B cell (primary cell): Measurements from ENCODE around the gene RASGRP4. TPM values are rescaled to one million over a fixed set of nuclear protein-coding genes. Genes with fewer than 3 reads are reported as not detected.

Experiments used
- ATAC-seq: fragments of 200-7000 bp; cut with Tn5 transposase; one replicate; pipeline ENCODE4 v1.10.0; 2021; ENCODE audit warnings: low read depth, mild to moderate bottlenecking, moderate number of reproducible peaks, moderate library complexity
- CTCF ChIA-PET: fragments of 350-600 bp; sonication (Branson Sonifier 250); formaldehyde crosslinking; loops from one replicate; lab custom pipeline; 2021; ENCODE audit warnings: antibody characterized with exemption, inconsistent platforms; lab: Charles Lee
- POLR2A ChIA-PET: fragments of 350-600 bp; sonication (Branson Sonifier 250); formaldehyde crosslinking; loops from one replicate; lab custom pipeline; 2021; ENCODE audit warnings: antibody characterized with exemption; lab: Charles Lee
- DNase-seq: peaks from one replicate; pipeline ENCODE4 v3.0.0; 2013
- H2AFZ ChIP-seq: 2 replicates; pipeline ENCODE4 v1.6.1; 2012; ENCODE audit warnings: mild to moderate bottlenecking, low read depth, low read length; ENCODE audit not compliant: insufficient read depth, poor library complexity, severe bottlenecking
- H3K27ac ChIP-seq, 2 donors: 1 replicate in 1 of 2; 2 replicates in 1 of 2; pipeline ENCODE4 v1.5.1; 2012 to 2013; ENCODE audit warnings: low read length in 2 of 2, mild to moderate bottlenecking in 2 of 2, moderate library complexity in 1 of 2
- H3K27me3 ChIP-seq, 4 experiments: fragments of 200-600 bp in 1 of 4; sonication (generic) in 1 of 4; replicated peaks in 1 of 4; 1 replicate in 2 of 4; 2 replicates in 2 of 4; pipeline versions ENCODE4 v1.6.1 to v1.7.0; 2013 to 2016; ENCODE audit warnings: low read length in 3 of 4, mild to moderate bottlenecking in 2 of 4, mixed read lengths in 1 of 4, moderate library complexity in 1 of 4; ENCODE audit not compliant: insufficient read depth in 4 of 4, control insufficient read depth in 3 of 4; ENCODE audit errors: control extremely low read depth in 1 of 4
- H3K36me3 ChIP-seq, 2 experiments: replicated peaks in 1 of 2; 1 replicate in 1 of 2; 2 replicates in 1 of 2; pipeline versions ENCODE4 v1.6.1 to v1.7.1; 2013; ENCODE audit warnings: low read length in 1 of 2; ENCODE audit not compliant: insufficient read depth in 2 of 2, control insufficient read depth in 1 of 2; ENCODE audit errors: control extremely low read depth in 1 of 2, extremely low read depth in 1 of 2
- H3K4me1 ChIP-seq, 2 donors: fragments of 200-600 bp in 1 of 2; sonication (generic) in 1 of 2; 1 replicate in 1 of 2; 2 replicates in 1 of 2; pipeline versions ENCODE4 v1.5.1 to v1.6.1; 2013 to 2017; ENCODE audit warnings: low read length in 2 of 2; ENCODE audit not compliant: control insufficient read depth in 2 of 2, insufficient read depth in 2 of 2
- H3K4me2 ChIP-seq: replicated peaks from 2 replicates; pipeline ENCODE3; 2012; ENCODE audit warnings: mild to moderate bottlenecking, low read depth, low read length; ENCODE audit not compliant: poor library complexity, severe bottlenecking
- H3K4me3 ChIP-seq, 5 experiments: fragments of 200-600 bp in 1 of 5; sonication (generic) in 1 of 5; 1 replicate in 3 of 5; 2 replicates in 2 of 5; pipeline versions ENCODE4 v1.5.1 to v1.7.0; 2011 to 2016; ENCODE audit warnings: low read length in 4 of 5, mild to moderate bottlenecking in 4 of 5, low read depth in 2 of 5, control low read depth in 1 of 5, moderate library complexity in 1 of 5; ENCODE audit not compliant: insufficient read depth in 1 of 5; ENCODE audit errors: control extremely low read depth in 1 of 5, extremely low read depth in 1 of 5
- H3K79me2 ChIP-seq: fragments of 200-600 bp; sonication (generic); one replicate; pipeline ENCODE4 v1.6.0; 2016; ENCODE audit warnings: low read length; ENCODE audit not compliant: control insufficient read depth, insufficient read depth
- H3K9ac ChIP-seq: fragments of 200-600 bp; sonication (generic); 2 replicates; pipeline ENCODE4 v1.6.1; 2017; ENCODE audit warnings: mild to moderate bottlenecking, low read length, moderate library complexity
- H3K9me3 ChIP-seq, 3 donors: one replicate each; pipeline versions ENCODE4 v1.6.1 to v1.7.1; 2013; ENCODE audit warnings: low read length in 2 of 3; ENCODE audit not compliant: control insufficient read depth in 2 of 3, insufficient read depth in 1 of 3; ENCODE audit errors: control extremely low read depth in 1 of 3
- H4K20me1 ChIP-seq: 2 replicates; pipeline ENCODE4 v1.6.0; 2012; ENCODE audit warnings: mild to moderate bottlenecking, low read length; ENCODE audit not compliant: insufficient read depth, control insufficient read depth, poor library complexity, severe bottlenecking
- H3K27ac Mint-ChIP-seq: one replicate; pipeline ENCODE4 v1.8.0; 2021; ENCODE audit warnings: mixed read lengths
- H3K27me3 Mint-ChIP-seq: one replicate; pipeline ENCODE4 v1.8.0; 2021; ENCODE audit warnings: mixed read lengths
- H3K4me1 Mint-ChIP-seq: one replicate; pipeline ENCODE4 v1.8.0; 2021; ENCODE audit warnings: mixed read lengths
- H3K4me3 Mint-ChIP-seq: one replicate; pipeline ENCODE4 v1.8.0; 2021; ENCODE audit warnings: mixed read lengths
- H3K9me3 Mint-ChIP-seq: one replicate; pipeline ENCODE4 v1.8.0; 2022; ENCODE audit warnings: mixed read lengths; ENCODE audit not compliant: insufficient read depth
- CTCF ChIP-seq: fragments of 200-600 bp; IDR thresholded peaks from one replicate; pipeline ENCODE4 v1.8.0; 2022; ENCODE audit warnings: antibody characterized with exemption, mild to moderate bottlenecking
- EZH2 ChIP-seq: IDR thresholded peaks from 2 replicates; pipeline ENCODE4 v1.6.1; 2012; ENCODE audit warnings: borderline replicate concordance, low read depth, mild to moderate bottlenecking, moderate library complexity, low read length; ENCODE audit not compliant: insufficient read depth, poor library complexity, severe bottlenecking
- WGBS: methylation state at CpG from one replicate; pipeline ENCODE4 v1.1.5; 2013; ENCODE audit warnings: missing lambda C conversion rate; ENCODE audit not compliant: insufficient coverage; 5-methylcytosine and 5-hydroxymethylcytosine counted together
- intact Hi-C: fragments of 100-400 bp; cut with micrococcal nuclease; formaldehyde crosslinking; loops from one replicate; pipeline ENCODE4 v1.10.0; 2022
- polyA plus RNA-seq: library from polyadenylated mRNA; depleted of rRNA; stranded (reverse); fragments of >200 nt; gene quantifications from 2 replicates; pipeline ENCODE4 v1.2.3, GENCODE V29; 2012
- total RNA-seq, 2 donors: library from RNA; stranded (reverse); fragments of 120-200 nt in 1 of 2; gene quantifications; 1 replicate in 1 of 2; 2 replicates in 1 of 2; pipeline versions ENCODE4 v1.2.3 to v1.2.4, GENCODE V29; 2013 to 2022

RASGRP4 gene
- total and polyA plus RNA-seq, 2 donors (not counting 1 experiment from before 2014, with no cell fraction given) = 0.20 to 0.98 TPM

- Histone ChIP-seq H3K4me2 (no peak overlapping the region), H3K36me3 (no peaks in the 10 kb centered on the region), H4K20me1 (no peaks in the 10 kb centered on the region), H3K4me3 (no peak overlapping the region), H3K9me3 (peaks cover 0 to 7% (median 0%) of the 10 kb centered on the region in 3 donors), H2AFZ (no peak overlapping the region), H3K4me1 (no peaks in the 10 kb centered on the region), H3K79me2 (no peaks in the 10 kb centered on the region), H3K27ac (no peak overlapping the region), H3K9ac (no peak overlapping the region), H3K27me3 (peaks cover 0 to 4% (median 2%) of the 10 kb centered on the region in 4 experiments)
- H3K9me3 Mint-ChIP-seq = no peaks in the 10 kb centered on the region
- WGBS = 84% methylated on average over 9 of the region's 12 CpGs
- TF ChIP-seq CTCF (no peak), EZH2 (no peak)
- H3K27ac Mint-ChIP-seq = no peak overlapping the region
- no peak for ATAC-seq
- no peaks in the 10 kb centered on the region for H3K4me1 Mint-ChIP-seq
- intact Hi-C loops = no loop called here
- no peak for DNase-seq
- no peak overlapping the region for H3K4me3 Mint-ChIP-seq
- ChIA-PET CTCF (interaction anchor here (0.7 kb wide), 1 partner anchor 983 kb away, joined by 4 read pairs; no protein-coding TSS in a partner anchor), POLR2A (no interaction called here)
- peaks cover 9% of the 10 kb centered on the region for H3K27me3 Mint-ChIP-seq
These were observed 44.9 kb upstream of the RASGRP4 start for GRCh38 chr19:38470788-38471480.

- no peak overlapping the region for H3K27ac Mint-ChIP-seq
- H3K4me3 ChIP-seq = no peak overlapping the region
- H3K27me3 Mint-ChIP-seq = peaks cover 11% of the 10 kb centered on the region
- H3K4me3 Mint-ChIP-seq = no peak overlapping the region
- intact Hi-C loops = no loop called here
- ATAC-seq (no peak), DNase-seq (no peak)
- no peak overlapping the region for H3K4me2 ChIP-seq
- H3K4me1 ChIP-seq = no peaks in the 10 kb centered on the region
- no peaks in the 10 kb centered on the region for H3K9me3 Mint-ChIP-seq
- ChIA-PET CTCF (no interaction called here), POLR2A (no interaction called here)
- no peak overlapping the region for H2AFZ ChIP-seq
- no peak for TF ChIP-seq CTCF
- no peak for TF ChIP-seq EZH2
- H3K27me3 ChIP-seq = peaks cover 0 to 4% (median 2%) of the 10 kb centered on the region in 4 experiments
- peaks cover 0 to 9% (median 0%) of the 10 kb centered on the region in 3 donors for H3K9me3 ChIP-seq
- no peaks in the 10 kb centered on the region for H3K36me3 ChIP-seq
- no peaks in the 10 kb centered on the region for H4K20me1 ChIP-seq
- H3K27ac ChIP-seq = no peak overlapping the region
- H3K79me2 ChIP-seq = no peaks in the 10 kb centered on the region
- H3K4me1 Mint-ChIP-seq = no peaks in the 10 kb centered on the region
- no peak overlapping the region for H3K9ac ChIP-seq
- 71% methylated on average over 5 of the region's 5 CpGs for WGBS
These were observed 43.1 kb upstream of the RASGRP4 start for GRCh38 chr19:38469151-38469550.
